Measurements from ENCODE around the gene AP2A2. TPM values are rescaled to one million over a fixed set of nuclear protein-coding genes. Genes with fewer than 3 reads are reported as not detected.

AP2A2 gene
- total RNA-seq, 2 donors from 2014 or later, result 79.4 to 97.7 TPM

GRCh38 chr11:890794-891540, 34.7 kb upstream of the AP2A2 start:
- Histone ChIP-seq H3K27me3 (ENCODE audit: control insufficient read depth, insufficient read depth, low read length, poor library complexity, severe bottlenecking) (no peaks in the 10 kb centered on the region), H3K36me3 (ENCODE audit: control insufficient read depth, insufficient read depth, low read length) (peaks cover 9% of the 10 kb centered on the region), H3K4me3 (ENCODE audit: low read length) (no peak overlapping the region), H3K27ac (ENCODE audit: low read depth, low read length) (peak overlapping the region; percentile 59), H3K9me3 (ENCODE audit: control insufficient read depth, low read length) (no peaks in the 10 kb centered on the region), H3K4me1 (ENCODE audit: control insufficient read depth, insufficient read depth, low read length) (no peaks in the 10 kb centered on the region), H3K9ac (ENCODE audit: extremely low read depth, low read length, poor library complexity, severe bottlenecking) (no peak overlapping the region)
- DNase-seq, result no peak
- TF ChIP-seq CTCF (conservative IDR thresholded peaks at IDR 0.05), result no peak
- Mint-ChIP-seq H3K27me3 (ENCODE audit: insufficient read depth) (no peaks in the 10 kb centered on the region), H3K9me3 (no peaks in the 10 kb centered on the region), H3K36me3 (ENCODE audit: low read depth) (peaks cover 18% of the 10 kb centered on the region), H3K4me3 (no peak overlapping the region), H3K27ac (no peak overlapping the region), H3K4me1 (peaks cover 2% of the 10 kb centered on the region)
- WGBS, 2 experiments (ENCODE audit: insufficient coverage in 1 of 2, insufficient read length in 1 of 2), result 65 to 83% methylated on average over 6 to 27 of the region's 27 CpGs

- Histone ChIP-seq H3K36me3 (ENCODE audit: control insufficient read depth, insufficient read depth, low read length) (peaks cover 2% of the 10 kb centered on the region), H3K9me3 (ENCODE audit: control insufficient read depth, low read length) (no peaks in the 10 kb centered on the region), H3K27ac (ENCODE audit: low read depth, low read length) (no peak overlapping the region), H3K9ac (ENCODE audit: extremely low read depth, low read length, poor library complexity, severe bottlenecking) (no peak overlapping the region), H3K27me3 (ENCODE audit: control insufficient read depth, insufficient read depth, low read length, poor library complexity, severe bottlenecking) (no peaks in the 10 kb centered on the region), H3K4me1 (ENCODE audit: control insufficient read depth, insufficient read depth, low read length) (no peaks in the 10 kb centered on the region), H3K4me3 (ENCODE audit: low read length) (no peak overlapping the region)
- Mint-ChIP-seq H3K27ac (no peak overlapping the region), H3K4me1 (peaks cover 2% of the 10 kb centered on the region), H3K9me3 (no peaks in the 10 kb centered on the region), H3K36me3 (ENCODE audit: low read depth) (peaks cover 4% of the 10 kb centered on the region), H3K4me3 (no peak overlapping the region), H3K27me3 (ENCODE audit: insufficient read depth) (no peaks in the 10 kb centered on the region)
- DNase-seq, result no peak
- WGBS, 2 experiments (ENCODE audit: insufficient coverage in 1 of 2, insufficient read length in 1 of 2), result 95% methylated on average over 13 of the region's 13 CpGs; no CpG with 5 or more reads in 1 of the 2 experiments
- TF ChIP-seq CTCF (conservative IDR thresholded peaks at IDR 0.05), result no peak
Measured at GRCh38 chr11:893008-893654, 32.5 kb upstream of the AP2A2 start.

- Histone ChIP-seq H3K9ac (ENCODE audit: extremely low read depth, low read length, poor library complexity, severe bottlenecking) (no peak overlapping the region), H3K27ac (ENCODE audit: low read depth, low read length) (no peak overlapping the region), H3K4me1 (ENCODE audit: control insufficient read depth, insufficient read depth, low read length) (no peaks in the 10 kb centered on the region), H3K4me3 (ENCODE audit: low read length) (no peak overlapping the region), H3K36me3 (ENCODE audit: control insufficient read depth, insufficient read depth, low read length) (peaks cover 2% of the 10 kb centered on the region), H3K27me3 (ENCODE audit: control insufficient read depth, insufficient read depth, low read length, poor library complexity, severe bottlenecking) (no peaks in the 10 kb centered on the region), H3K9me3 (ENCODE audit: control insufficient read depth, low read length) (no peaks in the 10 kb centered on the region)
- TF ChIP-seq CTCF (conservative IDR thresholded peaks at IDR 0.05), result peak; percentile 60
- WGBS, 2 experiments (ENCODE audit: insufficient coverage in 1 of 2, insufficient read length in 1 of 2), result 92 to 95% methylated on average over 9 to 12 of the region's 12 CpGs
- Mint-ChIP-seq H3K4me1 (peaks cover 2% of the 10 kb centered on the region), H3K9me3 (no peaks in the 10 kb centered on the region), H3K27me3 (ENCODE audit: insufficient read depth) (no peaks in the 10 kb centered on the region), H3K36me3 (ENCODE audit: low read depth) (peaks cover 1% of the 10 kb centered on the region), H3K4me3 (no peak overlapping the region), H3K27ac (no peak overlapping the region)
- no peak for DNase-seq
Measured at GRCh38 chr11:894575-895201, 31.0 kb upstream of the AP2A2 start.
